ENCODE data around the gene LPAR6. TPM values are rescaled to one million over a fixed set of nuclear protein-coding genes. Genes with fewer than 3 reads are reported as not detected.
A peak's percentile ranks its signal among the peaks of the same experiment; 100 is the strongest.
"Not testable (repeated sequence)": the region's sequence is repeated elsewhere in the genome, so short reads cannot be mapped to it uniquely, and the experiment has no call there.

Gene LPAR6
- total RNA-seq (10 to 100 TPM; 14.0 to 14.7 TPM), polyA plus RNA-seq (10 to 100 TPM in 1 of 3 donors, 1 to 10 TPM in 2; 7.3 to 10.4 (median 9.0) TPM), total RNA-seq (2.6 to 47.5 (median 8.2) reads per million in 6 experiments)

GRCh38 chr13:48412881-48413351, at the start of gene LPAR6:
Gene LPAR6 (minus strand): TSS chr13:48413113. CDS start chr13:48412423, 690 bp downstream.
- Mint-ChIP-seq H3K4me1 (peaks cover 12 to 46% (median 34%) of the 10 kb centered on the region in 4 donors), H3K27me3 (no peaks in the 10 kb centered on the region), H3K36me3 (peaks cover 0 to 12% (median 8%) of the 10 kb centered on the region in 3 donors), H3K27ac (peak within 1 kb of the TSS; percentile 92 to 99 (median 94)), H3K4me3 (peak within 1 kb of the TSS; percentile 83 to 99 (median 92)), H3K9me3 (peaks cover 0 to 2% (median 0%) of the 10 kb centered on the region in 9 donors)
- POLR2A ChIA-PET: interaction anchor here (0.9 kb wide), 2 partner anchors 79 to 121 kb away, joined by 3 to 4 read pairs; no protein-coding TSS in a partner anchor
- DNase-seq (peak in 3 of 10 donors; percentile 18 to 27 (median 24)), ATAC-seq (peak; percentile 43 to 67)

GRCh38 chr13:48457578-48458242, 44.8 kb upstream of the LPAR6 start:
- POLR2A ChIA-PET: no interaction called here

GRCh38 chr13:48456546-48456945, 43.6 kb upstream of the LPAR6 start:
- POLR2A ChIA-PET: no interaction called here

More at GRCh38 chr13:48457578-48458242, 44.8 kb upstream of the LPAR6 start:
- Mint-ChIP-seq H3K27ac (peak overlapping the region in 1 of 10 donors; percentile 13), H3K4me3 (no peak overlapping the region), H3K27me3 (no peaks in the 10 kb centered on the region), H3K9me3 (no peaks in the 10 kb centered on the region), H3K4me1 (peaks cover 0 to 2% (median under 1%) of the 10 kb centered on the region in 4 donors), H3K36me3 (peaks cover 19 to 70% (median 60%) of the 10 kb centered on the region in 3 donors)
- DNase-seq (no peak), ATAC-seq (no peak)

GRCh38 chr13:48451196-48451595, 38.3 kb upstream of the LPAR6 start:
- H3K27ac Mint-ChIP-seq, DNase-seq, H3K4me3 Mint-ChIP-seq, ATAC-seq, H3K27me3 Mint-ChIP-seq: not testable (repeated sequence)
- Mint-ChIP-seq H3K9me3 (peaks cover 0 to 26% (median 8%) of the 10 kb centered on the region in 9 donors), H3K4me1 (peaks cover 0 to 24% (median 10%) of the 10 kb centered on the region in 4 donors), H3K36me3 (peaks cover 17 to 51% (median 34%) of the 10 kb centered on the region in 3 donors)
- POLR2A ChIA-PET: interaction anchor here (0.6 kb wide), 1 partner anchor 21 kb away, joined by 4 read pairs; no protein-coding TSS in a partner anchor

More at GRCh38 chr13:48456546-48456945, 43.6 kb upstream of the LPAR6 start:
- Mint-ChIP-seq H3K4me1 (peaks cover 0 to 2% (median 1%) of the 10 kb centered on the region in 4 donors), H3K4me3 (no peak overlapping the region), H3K27ac (no peak overlapping the region), H3K27me3 (no peaks in the 10 kb centered on the region), H3K36me3 (peaks cover 19 to 68% (median 64%) of the 10 kb centered on the region in 3 donors), H3K9me3 (peaks cover 0 to 9% (median 0%) of the 10 kb centered on the region in 9 donors)
- DNase-seq (no peak), ATAC-seq (no peak)

- Mint-ChIP-seq H3K9me3 (peaks cover 0 to 26% (median 8%) of the 10 kb centered on the region in 9 donors), H3K4me1 (peaks cover 0 to 24% (median 8%) of the 10 kb centered on the region in 4 donors), H3K27me3 (no peaks in the 10 kb centered on the region), H3K4me3 (no peak overlapping the region), H3K36me3 (peaks cover 17 to 44% (median 25%) of the 10 kb centered on the region in 3 donors), H3K27ac (no peak overlapping the region)
- POLR2A ChIA-PET: no interaction called here
- ATAC-seq (no peak), DNase-seq (no peak)
Measured at GRCh38 chr13:48449656-48450055, 36.7 kb upstream of the LPAR6 start.

- H3K36me3 Mint-ChIP-seq: peaks cover 17 to 46% (median 24%) of the 10 kb centered on the region in 3 donors
- POLR2A ChIA-PET: no interaction called here
- H3K27ac Mint-ChIP-seq: peak overlapping the region in 1 of 10 donors; percentile 70
- H3K27me3 Mint-ChIP-seq: no peaks in the 10 kb centered on the region
- peak overlapping the region in 3 of 10 donors; percentile 0 to 51 (median 40) for H3K4me3 Mint-ChIP-seq
- peaks cover 0 to 26% (median 8%) of the 10 kb centered on the region in 9 donors for H3K9me3 Mint-ChIP-seq
- peaks cover 0 to 26% (median 11%) of the 10 kb centered on the region in 4 donors for H3K4me1 Mint-ChIP-seq
- ATAC-seq (no peak), DNase-seq (no peak)
Measured at GRCh38 chr13:48448959-48449614, 36.2 kb upstream of the LPAR6 start.

GRCh38 chr13:48448285-48448958, 35.5 kb upstream of the LPAR6 start:
- H3K9me3 Mint-ChIP-seq: peaks cover 0 to 26% (median 8%) of the 10 kb centered on the region in 9 donors
- peaks cover 0 to 31% (median 11%) of the 10 kb centered on the region in 4 donors for H3K4me1 Mint-ChIP-seq
- H3K27ac Mint-ChIP-seq: no peak overlapping the region
- POLR2A ChIA-PET: no interaction called here
- DNase-seq (no peak), ATAC-seq (no peak)
- H3K27me3 Mint-ChIP-seq: no peaks in the 10 kb centered on the region
- H3K36me3 Mint-ChIP-seq: peaks cover 15 to 40% (median 20%) of the 10 kb centered on the region in 3 donors
- H3K4me3 Mint-ChIP-seq: no peak overlapping the region

GRCh38 chr13:48446464-48446863, 33.6 kb upstream of the LPAR6 start:
- peaks cover 0 to 30% (median 12%) of the 10 kb centered on the region in 4 donors for H3K4me1 Mint-ChIP-seq
- DNase-seq (no peak), ATAC-seq (no peak)
- H3K9me3 Mint-ChIP-seq: peaks cover 0 to 20% (median 8%) of the 10 kb centered on the region in 9 donors
- no peak overlapping the region for H3K4me3 Mint-ChIP-seq
- no peaks in the 10 kb centered on the region for H3K27me3 Mint-ChIP-seq
- H3K36me3 Mint-ChIP-seq: peaks cover 10 to 26% (median 10%) of the 10 kb centered on the region in 3 donors
- POLR2A ChIA-PET: no interaction called here
- no peak overlapping the region for H3K27ac Mint-ChIP-seq

- ATAC-seq (no peak), DNase-seq (no peak)
- peak overlapping the region in 3 of 10 donors; percentile 10 to 36 (median 12) for H3K27ac Mint-ChIP-seq
- no peaks in the 10 kb centered on the region for H3K9me3 Mint-ChIP-seq
- H3K4me1 Mint-ChIP-seq: peaks cover 0 to 21% (median 11%) of the 10 kb centered on the region in 4 donors
- H3K27me3 Mint-ChIP-seq: no peaks in the 10 kb centered on the region
- H3K4me3 Mint-ChIP-seq: peak overlapping the region in 2 of 10 donors; percentile 15 to 24
- peaks cover 0 to 5% (median 4%) of the 10 kb centered on the region in 3 donors for H3K36me3 Mint-ChIP-seq
- POLR2A ChIA-PET: interaction anchor here (0.6 kb wide), 1 partner anchor 119 kb away, joined by 5 read pairs; no protein-coding TSS in a partner anchor
Measured at GRCh38 chr13:48443442-48444208, 30.7 kb upstream of the LPAR6 start.

GRCh38 chr13:48437371-48437770, 24.5 kb upstream of the LPAR6 start:
- H3K27me3 Mint-ChIP-seq: no peaks in the 10 kb centered on the region
- POLR2A ChIA-PET: no interaction called here
- H3K36me3 Mint-ChIP-seq: no peaks in the 10 kb centered on the region
- DNase-seq (no peak), ATAC-seq (no peak)
- H3K27ac Mint-ChIP-seq: no peak overlapping the region
- H3K9me3 Mint-ChIP-seq: no peaks in the 10 kb centered on the region
- no peak overlapping the region for H3K4me3 Mint-ChIP-seq
- peaks cover 6 to 35% (median 8%) of the 10 kb centered on the region in 4 donors for H3K4me1 Mint-ChIP-seq

GRCh38 chr13:48436661-48437288, 23.9 kb upstream of the LPAR6 start:
- Mint-ChIP-seq H3K36me3 (peaks cover 0 to 2% (median 0%) of the 10 kb centered on the region in 3 donors), H3K27me3 (no peaks in the 10 kb centered on the region), H3K4me1 (peaks cover 10 to 41% (median 13%) of the 10 kb centered on the region in 4 donors), H3K27ac (peak overlapping the region in 1 of 10 donors; percentile 34), H3K9me3 (no peaks in the 10 kb centered on the region), H3K4me3 (peak overlapping the region in 1 of 10 donors; percentile 5)
- DNase-seq (no peak), ATAC-seq (no peak)
- POLR2A ChIA-PET: no interaction called here

Data from naive thymus-derived CD8-positive, alpha-beta T cell (primary cell).